DND-41 (cell line): ENCODE results near the gene TBX4.
"Not testable (repeated sequence)": the region's sequence is repeated elsewhere in the genome, so short reads cannot be mapped to it uniquely, and the experiment has no call there.

Experiments
- ATAC-seq: fragments of 200-7000 bp; cut with Tn5 transposase; 3 replicates; pipeline ENCODE4 v1.9.1; 2021; ENCODE audit warnings: low read depth; ENCODE audit not compliant: insufficient read depth
- DNase-seq: peaks from one replicate; pipeline ENCODE4 v3.0.0-alpha.2; 2020
- H2AFZ ChIP-seq: 2 replicates; pipeline ENCODE4 v1.6.0; 2012; ENCODE audit warnings: low read depth, low read length
- H3K27ac ChIP-seq: 2 replicates; pipeline ENCODE4 v1.5.1; 2012; ENCODE audit warnings: low read length, inconsistent platforms
- H3K27me3 ChIP-seq: fragments of 200-600 bp; sonication (generic); 2 replicates; pipeline ENCODE4 v1.6.0; 2012; ENCODE audit warnings: low read length, mild to moderate bottlenecking, inconsistent platforms; ENCODE audit not compliant: insufficient read depth, poor library complexity
- H3K36me3 ChIP-seq: 2 replicates; pipeline ENCODE4 v1.5.1; 2012; ENCODE audit warnings: low read length, inconsistent platforms; ENCODE audit not compliant: insufficient read depth
- H3K4me1 ChIP-seq: 2 replicates; pipeline ENCODE4 v1.5.1; 2012; ENCODE audit warnings: mild to moderate bottlenecking, low read length; ENCODE audit not compliant: insufficient read depth
- H3K4me2 ChIP-seq: 2 replicates; pipeline ENCODE4 v1.6.0; 2012; ENCODE audit warnings: mild to moderate bottlenecking, moderate library complexity, low read length, inconsistent platforms; ENCODE audit not compliant: insufficient read depth
- H3K4me3 ChIP-seq, 2 experiments: fragments of 200-600 bp in 1 of 2; shearing (Covaris generic) in 1 of 2; 2 replicates each; pipeline ENCODE4 v1.5.1; 2012 to 2016; ENCODE audit warnings: inconsistent platforms in 2 of 2, low read length in 2 of 2, mild to moderate bottlenecking in 2 of 2, low read depth in 1 of 2, moderate library complexity in 1 of 2
- H3K79me2 ChIP-seq: 2 replicates; pipeline ENCODE4 v1.6.0; 2012; ENCODE audit warnings: low read length, inconsistent platforms; ENCODE audit not compliant: insufficient read depth
- H3K9ac ChIP-seq: 2 replicates; pipeline ENCODE4 v1.6.0; 2012; ENCODE audit warnings: low read depth, mild to moderate bottlenecking, inconsistent platforms, low read length, moderate library complexity
- H3K9me3 ChIP-seq: 2 replicates; pipeline ENCODE4 v1.5.1; 2012; ENCODE audit warnings: low read length, moderate library complexity, mild to moderate bottlenecking, inconsistent platforms; ENCODE audit not compliant: insufficient read depth, severe bottlenecking
- H4K20me1 ChIP-seq: 2 replicates; pipeline ENCODE4 v1.6.0; 2012; ENCODE audit warnings: low read length; ENCODE audit not compliant: insufficient read depth
- EZH2 ChIP-seq: IDR thresholded peaks from 3 replicates; pipeline ENCODE4 v1.6.1; 2012; ENCODE audit warnings: borderline replicate concordance, low read depth, mild to moderate bottlenecking, moderate library complexity, low read length, inconsistent platforms; ENCODE audit not compliant: severe bottlenecking
- TF ChIP-seq, protein P1 (sequence below): IDR thresholded peaks from 2 replicates; pipeline ENCODE4 v1.5.1; 2012; ENCODE audit warnings: borderline replicate concordance, low read length, moderate library complexity, mild to moderate bottlenecking; ENCODE audit not compliant: poor library complexity, severe bottlenecking; ENCODE audit errors: extremely low read depth

Gene TBX4

DNA sequence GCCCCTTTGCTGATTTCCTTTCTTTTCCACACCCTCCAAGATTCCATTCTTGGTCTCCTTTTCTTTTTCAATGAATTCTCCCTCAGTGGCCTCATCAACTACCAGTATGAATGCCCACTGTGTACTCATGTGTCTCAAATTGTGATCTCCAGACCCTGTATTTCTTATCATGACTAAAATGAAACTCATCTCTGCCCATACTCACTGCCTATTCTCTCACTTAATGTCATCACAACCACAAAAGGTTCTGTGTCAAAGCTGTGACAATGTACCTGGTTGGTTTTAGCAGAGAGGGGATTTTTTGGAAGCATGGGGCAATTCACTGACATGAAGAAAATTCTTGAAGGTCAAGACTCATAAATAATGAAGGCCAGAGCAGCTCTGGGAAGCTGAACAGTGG lies 11.5 kb upstream of the TBX4 start:
- no peak overlapping the region for H3K9ac ChIP-seq
- no peak overlapping the region for H3K4me2 ChIP-seq
- no peaks in the 10 kb centered on the region for H3K36me3 ChIP-seq
- no peak for TF ChIP-seq EZH2
- TF ChIP-seq, protein P1, sequence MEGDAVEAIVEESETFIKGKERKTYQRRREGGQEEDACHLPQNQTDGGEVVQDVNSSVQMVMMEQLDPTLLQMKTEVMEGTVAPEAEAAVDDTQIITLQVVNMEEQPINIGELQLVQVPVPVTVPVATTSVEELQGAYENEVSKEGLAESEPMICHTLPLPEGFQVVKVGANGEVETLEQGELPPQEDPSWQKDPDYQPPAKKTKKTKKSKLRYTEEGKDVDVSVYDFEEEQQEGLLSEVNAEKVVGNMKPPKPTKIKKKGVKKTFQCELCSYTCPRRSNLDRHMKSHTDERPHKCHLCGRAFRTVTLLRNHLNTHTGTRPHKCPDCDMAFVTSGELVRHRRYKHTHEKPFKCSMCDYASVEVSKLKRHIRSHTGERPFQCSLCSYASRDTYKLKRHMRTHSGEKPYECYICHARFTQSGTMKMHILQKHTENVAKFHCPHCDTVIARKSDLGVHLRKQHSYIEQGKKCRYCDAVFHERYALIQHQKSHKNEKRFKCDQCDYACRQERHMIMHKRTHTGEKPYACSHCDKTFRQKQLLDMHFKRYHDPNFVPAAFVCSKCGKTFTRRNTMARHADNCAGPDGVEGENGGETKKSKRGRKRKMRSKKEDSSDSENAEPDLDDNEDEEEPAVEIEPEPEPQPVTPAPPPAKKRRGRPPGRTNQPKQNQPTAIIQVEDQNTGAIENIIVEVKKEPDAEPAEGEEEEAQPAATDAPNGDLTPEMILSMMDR, result no peak
- no peak overlapping the region for H2AFZ ChIP-seq
- H3K4me3 ChIP-seq, result no peak overlapping the region
- H3K27ac ChIP-seq, result no peak overlapping the region
- no peaks in the 10 kb centered on the region for H3K4me1 ChIP-seq
- H3K27me3 ChIP-seq, result peaks cover 5% of the 10 kb centered on the region
- DNase-seq (no peak), ATAC-seq (no peak)
- H3K79me2 ChIP-seq, result no peaks in the 10 kb centered on the region
- H3K9me3 ChIP-seq, result peaks cover 7% of the 10 kb centered on the region
- no peaks in the 10 kb centered on the region for H4K20me1 ChIP-seq

DNA sequence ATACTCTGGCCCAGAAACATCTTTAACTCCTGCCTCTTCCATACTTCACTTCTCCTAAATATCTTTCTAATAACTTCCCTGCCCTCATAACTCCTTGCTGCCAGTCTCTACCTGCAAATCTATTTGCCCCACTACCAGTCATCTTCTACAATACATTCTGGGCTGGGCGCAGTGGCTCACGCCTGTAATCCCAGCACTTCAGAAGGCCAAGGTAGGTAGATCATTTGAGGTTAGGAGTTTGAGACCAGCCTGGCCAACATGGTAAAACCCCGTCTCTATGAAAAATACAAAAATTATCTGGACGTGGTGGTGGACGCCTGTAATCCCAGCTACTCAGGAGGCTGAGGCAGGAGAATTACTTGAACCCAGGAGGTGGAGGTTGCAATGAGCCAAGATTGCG lies 10.7 kb upstream of the TBX4 start:
- H3K9me3 ChIP-seq, H3K4me2 ChIP-seq, H3K4me1 ChIP-seq, H3K4me3 ChIP-seq, DNase-seq, H3K36me3 ChIP-seq, H3K27ac ChIP-seq, H3K9ac ChIP-seq, H3K79me2 ChIP-seq, H2AFZ ChIP-seq, ATAC-seq, H4K20me1 ChIP-seq, H3K27me3 ChIP-seq: not testable (repeated sequence)

DNA sequence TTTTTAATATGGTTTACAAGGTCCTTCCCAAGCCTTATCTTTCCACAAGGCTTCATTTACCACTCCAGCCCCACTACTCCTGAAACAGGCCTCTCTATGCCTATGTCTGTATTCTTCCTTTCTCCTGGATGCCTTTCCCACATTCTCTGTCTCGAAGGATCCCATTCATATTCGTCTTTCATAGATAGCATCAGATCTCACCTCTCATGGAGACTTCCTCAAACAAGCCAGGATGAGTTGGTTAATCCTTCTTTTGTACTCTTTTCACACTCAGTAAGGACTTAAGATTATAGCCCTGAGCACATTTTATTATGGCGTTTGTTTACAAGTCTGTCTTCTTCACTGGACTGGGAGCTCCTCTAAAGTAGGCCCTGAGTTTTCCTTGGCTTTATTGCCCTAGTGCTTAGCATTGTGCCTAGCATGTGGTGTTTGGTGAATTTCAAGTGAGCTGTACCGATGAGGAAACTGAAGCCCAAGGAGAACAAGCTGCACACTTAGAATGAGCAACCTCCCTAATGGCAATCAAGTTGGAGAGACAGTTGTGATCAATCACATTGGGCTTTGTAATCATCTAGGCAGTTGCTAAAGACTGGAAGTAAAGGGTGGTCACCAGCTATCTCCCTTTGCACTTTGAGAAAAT lies 10.0 kb upstream of the TBX4 start:
- ATAC-seq, result no peak

DNA sequence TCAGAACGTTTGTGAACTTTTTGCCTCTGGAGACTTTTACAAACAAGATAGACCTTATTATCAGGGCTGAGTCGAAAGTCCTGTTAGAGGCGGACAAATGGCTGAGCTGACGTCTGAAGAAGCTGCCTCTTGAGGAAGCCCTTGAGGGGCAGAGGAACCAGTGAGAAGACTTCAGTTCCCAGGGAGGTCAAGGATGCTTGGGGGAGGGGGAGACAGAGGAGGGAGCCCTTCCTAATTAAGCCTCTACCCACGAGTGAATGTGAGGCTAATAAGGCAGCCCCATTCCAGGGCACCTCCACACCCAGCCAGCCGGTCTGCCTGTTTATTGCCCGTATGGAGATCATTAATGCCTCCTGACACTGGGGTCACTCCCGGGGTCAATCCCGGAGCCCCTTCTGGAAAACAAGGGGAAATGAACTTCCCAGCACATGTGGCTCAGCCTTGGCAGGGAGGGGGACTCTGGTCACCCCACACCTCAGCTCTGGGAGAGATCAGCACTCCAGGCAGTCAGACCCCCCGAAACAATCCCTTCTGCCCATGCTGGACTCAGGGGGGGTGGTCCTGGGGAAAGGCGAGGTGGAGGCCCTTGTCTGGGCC lies 9.2 kb upstream of the TBX4 start:
- H3K4me2 ChIP-seq, result no peak overlapping the region
- no peaks in the 10 kb centered on the region for H3K79me2 ChIP-seq
- H4K20me1 ChIP-seq, result no peaks in the 10 kb centered on the region; the same call in 1 of the 2 replicates
- H3K36me3 ChIP-seq, result no peaks in the 10 kb centered on the region
- no peaks in the 10 kb centered on the region for H3K4me1 ChIP-seq
- TF ChIP-seq, protein P1, result no peak
- H3K27me3 ChIP-seq, result peaks cover 9% of the 10 kb centered on the region
- DNase-seq (no peak), ATAC-seq (no peak)
- no peak overlapping the region for H2AFZ ChIP-seq
- no peak overlapping the region for H3K4me3 ChIP-seq
- no peak overlapping the region for H3K9ac ChIP-seq
- H3K27ac ChIP-seq, result no peak overlapping the region
- peaks cover 2% of the 10 kb centered on the region for H3K9me3 ChIP-seq

More for the DNA sequence above, 10.0 kb upstream of the TBX4 start:
- H3K4me2 ChIP-seq, result no peak overlapping the region
- H3K27me3 ChIP-seq, result peaks cover 9% of the 10 kb centered on the region
- no peak overlapping the region for H3K4me3 ChIP-seq
- H3K79me2 ChIP-seq, result no peaks in the 10 kb centered on the region
- H3K27ac ChIP-seq, result no peak overlapping the region
- no peaks in the 10 kb centered on the region for H3K4me1 ChIP-seq
- H3K9me3 ChIP-seq, result peaks cover 4% of the 10 kb centered on the region
- H3K36me3 ChIP-seq, result no peaks in the 10 kb centered on the region
- H4K20me1 ChIP-seq, result no peaks in the 10 kb centered on the region; the same call in 1 of the 2 replicates
- DNase-seq, result no peak
- TF ChIP-seq EZH2, result no peak
- TF ChIP-seq, protein P1, result no peak
- no peak overlapping the region for H3K9ac ChIP-seq
- no peak overlapping the region for H2AFZ ChIP-seq
